VCaP (cell line): ENCODE measurements around the gene SEPTIN10.

Experiments used
- H3K27ac ChIP-seq: fragments of 450-650 bp; 2 replicates; pipeline ENCODE4 v1.5.1; 2017
- TF ChIP-seq, protein P1 (sequence below): fragments of 450-650 bp; conservative IDR thresholded peaks from 2 replicates; pipeline ENCODE4 v1.5.1; 2017; ENCODE audit warnings: mild to moderate bottlenecking, moderate library complexity

The SEPTIN10 gene

GRCh38 chr2:109521233-109522062 is 92.3 kb downstream of the SEPTIN10 start:
- TF ChIP-seq, protein P1, sequence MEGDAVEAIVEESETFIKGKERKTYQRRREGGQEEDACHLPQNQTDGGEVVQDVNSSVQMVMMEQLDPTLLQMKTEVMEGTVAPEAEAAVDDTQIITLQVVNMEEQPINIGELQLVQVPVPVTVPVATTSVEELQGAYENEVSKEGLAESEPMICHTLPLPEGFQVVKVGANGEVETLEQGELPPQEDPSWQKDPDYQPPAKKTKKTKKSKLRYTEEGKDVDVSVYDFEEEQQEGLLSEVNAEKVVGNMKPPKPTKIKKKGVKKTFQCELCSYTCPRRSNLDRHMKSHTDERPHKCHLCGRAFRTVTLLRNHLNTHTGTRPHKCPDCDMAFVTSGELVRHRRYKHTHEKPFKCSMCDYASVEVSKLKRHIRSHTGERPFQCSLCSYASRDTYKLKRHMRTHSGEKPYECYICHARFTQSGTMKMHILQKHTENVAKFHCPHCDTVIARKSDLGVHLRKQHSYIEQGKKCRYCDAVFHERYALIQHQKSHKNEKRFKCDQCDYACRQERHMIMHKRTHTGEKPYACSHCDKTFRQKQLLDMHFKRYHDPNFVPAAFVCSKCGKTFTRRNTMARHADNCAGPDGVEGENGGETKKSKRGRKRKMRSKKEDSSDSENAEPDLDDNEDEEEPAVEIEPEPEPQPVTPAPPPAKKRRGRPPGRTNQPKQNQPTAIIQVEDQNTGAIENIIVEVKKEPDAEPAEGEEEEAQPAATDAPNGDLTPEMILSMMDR: no peak
- H3K27ac ChIP-seq: no peak overlapping the region

DNA sequence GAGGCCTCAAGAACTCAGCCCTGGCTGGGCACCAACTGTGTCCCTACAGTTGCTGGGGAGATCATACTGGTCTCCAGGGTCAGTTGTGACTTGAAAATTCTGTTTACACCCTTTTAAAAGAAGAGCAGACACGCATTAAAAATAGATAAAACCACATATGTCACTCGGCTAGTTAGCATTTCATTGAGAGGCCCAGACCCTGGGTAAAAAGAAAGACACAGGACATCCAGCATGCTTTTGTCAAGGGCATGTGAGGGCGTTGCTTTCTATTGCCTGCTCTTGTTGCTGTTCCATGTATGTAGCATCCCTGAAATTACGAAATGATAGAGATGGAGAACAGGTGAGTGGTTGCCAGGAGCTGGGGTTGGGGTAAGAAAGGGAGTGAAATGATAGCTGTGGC is 94.3 kb downstream of the SEPTIN10 start:
- H3K27ac ChIP-seq: no peak overlapping the region
- TF ChIP-seq, protein P1: no peak

GRCh38 chr2:109517118-109517889 is 96.5 kb downstream of the SEPTIN10 start:
- no peak overlapping the region for H3K27ac ChIP-seq
- TF ChIP-seq, protein P1: no peak

DNA sequence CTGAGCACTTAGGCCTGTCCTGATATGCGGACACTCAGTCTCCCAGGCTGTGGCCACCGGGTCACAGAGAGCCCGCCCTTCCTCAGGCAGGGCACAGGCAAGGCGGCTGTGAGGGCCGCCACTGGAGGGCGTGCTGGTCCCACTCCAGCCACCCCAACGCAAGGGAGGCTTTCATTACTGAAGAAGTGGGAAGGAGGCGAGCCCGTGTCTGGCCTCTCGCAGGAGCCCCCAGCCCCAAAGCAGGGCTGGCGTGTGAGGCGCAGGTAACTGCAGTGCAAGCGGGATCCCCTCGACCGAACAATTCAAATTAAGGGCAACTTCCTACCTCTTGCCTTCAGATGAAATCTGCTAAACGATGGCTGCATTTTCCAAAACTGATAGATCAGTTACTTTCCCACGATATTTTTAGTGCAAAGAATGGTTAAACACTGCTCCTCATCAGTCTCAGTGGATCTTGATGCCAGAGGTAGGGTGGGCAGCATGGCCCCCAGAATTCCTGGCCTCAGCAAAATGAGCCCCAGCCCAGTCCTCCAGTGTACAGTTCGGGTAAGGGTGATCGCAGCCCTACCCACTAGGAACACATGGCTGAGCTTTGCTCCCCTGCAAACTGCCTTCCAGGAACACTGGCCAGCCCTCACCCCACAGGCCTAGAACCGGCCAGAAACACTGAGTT is 97.2 kb downstream of the SEPTIN10 start:
- H3K27ac ChIP-seq: no peak overlapping the region
- TF ChIP-seq, protein P1: peak; percentile 84

DNA sequence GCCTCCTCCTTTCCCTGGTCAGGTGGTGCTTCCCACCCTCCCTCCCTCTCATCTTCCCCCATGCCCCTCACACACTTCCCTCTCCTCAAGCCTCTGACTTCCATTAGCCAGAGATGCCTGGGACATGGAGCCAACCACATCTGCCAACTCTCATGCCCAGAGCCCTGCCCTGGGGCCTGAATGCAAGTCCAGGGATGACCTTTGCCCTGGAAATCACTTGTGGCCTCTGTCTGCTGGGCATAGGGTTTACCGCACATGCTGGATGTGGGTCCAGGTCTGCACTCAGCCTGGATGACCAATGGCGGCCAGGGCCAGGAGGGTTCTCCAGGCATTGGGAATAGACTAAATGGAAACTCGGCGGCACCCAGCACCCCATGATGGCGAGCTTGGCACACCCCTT is 98.9 kb downstream of the SEPTIN10 start:
- TF ChIP-seq, protein P1: no peak
- no peak overlapping the region for H3K27ac ChIP-seq

DNA sequence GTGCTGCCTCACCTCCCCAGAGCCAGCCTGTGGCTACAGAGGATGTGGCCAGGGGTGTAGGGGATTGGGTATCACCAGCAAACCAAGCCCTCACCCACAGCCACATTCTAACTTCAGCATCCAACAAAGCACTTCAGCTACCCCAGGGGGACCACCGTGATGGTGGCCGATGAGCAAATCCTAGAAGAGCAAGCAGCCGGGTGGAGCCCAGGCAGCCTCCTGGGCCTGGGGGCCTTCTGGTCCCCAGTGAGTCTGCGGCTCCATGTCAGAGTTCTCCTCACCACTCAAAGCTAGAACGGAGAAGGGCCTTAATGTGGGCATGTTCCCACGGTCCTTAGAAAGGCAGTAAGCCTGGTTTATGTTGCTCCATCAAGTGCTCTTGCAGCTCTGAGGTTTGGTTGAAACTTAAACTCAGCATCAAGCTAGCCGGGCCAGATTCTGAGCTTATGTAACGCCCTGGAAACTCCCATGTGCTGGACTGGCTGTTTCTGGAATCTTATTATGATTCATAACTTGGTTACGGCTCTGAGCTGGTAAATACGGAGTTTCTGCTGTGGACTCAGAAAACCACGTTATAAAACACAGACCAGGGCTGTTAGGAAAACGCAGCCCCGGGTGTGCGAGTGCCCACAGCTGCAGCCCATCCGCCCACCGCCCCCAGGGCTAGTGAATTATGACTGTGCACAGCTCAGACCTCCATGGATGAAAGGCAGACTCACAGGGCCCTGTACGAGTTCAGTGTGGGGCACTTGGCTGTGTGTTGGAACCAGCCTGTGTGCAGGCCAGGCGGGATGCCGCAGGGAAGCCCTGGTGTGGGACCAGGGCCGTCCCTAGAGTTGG is 99.8 kb downstream of the SEPTIN10 start:
- H3K27ac ChIP-seq: no peak overlapping the region
- TF ChIP-seq, protein P1: no peak
